NT2/D1 (cell line): ENCODE measurements around the gene DUSP14.

ENCODE experiments used
- DNase-seq: peaks from one replicate; pipeline ENCODE4 v3.0.0-alpha.2; 2011; ENCODE audit warnings: low read depth, low spot score
- H3K27me3 ChIP-seq: 2 replicates; pipeline ENCODE4 v1.6.0; 2011; ENCODE audit warnings: mild to moderate bottlenecking; ENCODE audit not compliant: insufficient read length, insufficient read depth
- H3K36me3 ChIP-seq: 2 replicates; pipeline ENCODE4 v1.6.1; 2011; ENCODE audit warnings: mild to moderate bottlenecking, low read length, mixed read lengths; ENCODE audit not compliant: insufficient read depth, insufficient read length
- H3K4me1 ChIP-seq: 2 replicates; pipeline ENCODE4 v1.5.1; 2011; ENCODE audit not compliant: insufficient read depth, insufficient read length
- H3K4me3 ChIP-seq: 2 replicates; pipeline ENCODE4 v1.5.1; 2011; ENCODE audit warnings: low read depth; ENCODE audit not compliant: insufficient read length
- H3K9ac ChIP-seq: 2 replicates; pipeline ENCODE4 v1.6.0; 2011; ENCODE audit warnings: low read depth; ENCODE audit not compliant: insufficient read length
- H3K9me3 ChIP-seq: 2 replicates; pipeline ENCODE4 v1.5.1; 2011; ENCODE audit warnings: mild to moderate bottlenecking, low read length; ENCODE audit not compliant: insufficient read depth
- SUZ12 ChIP-seq: IDR thresholded peaks from 2 replicates; pipeline ENCODE4 v1.6.1; 2011; ENCODE audit not compliant: insufficient read length, insufficient read depth; ENCODE audit errors: extremely low read depth
- YY1 ChIP-seq: IDR thresholded peaks from 2 replicates; pipeline ENCODE4 v1.6.1; 2011; ENCODE audit not compliant: insufficient read length, insufficient read depth
- ZNF274 ChIP-seq: IDR thresholded peaks from 2 replicates; pipeline ENCODE4 v1.6.1; 2011; ENCODE audit warnings: mild to moderate bottlenecking, low read depth, low read length

Gene DUSP14

GRCh38 chr17:37532756-37533155, 43.1 kb downstream of the DUSP14 start:
- peaks cover 32% of the 10 kb centered on the region for H3K36me3 ChIP-seq
- H3K9ac ChIP-seq, result no peak overlapping the region
- DNase-seq, result no peak
- no peak overlapping the region for H3K4me3 ChIP-seq
- no peaks in the 10 kb centered on the region for H3K9me3 ChIP-seq
- no peaks in the 10 kb centered on the region for H3K4me1 ChIP-seq
- no peak for TF ChIP-seq ZNF274
- no peaks in the 10 kb centered on the region for H3K27me3 ChIP-seq

GRCh38 chr17:37535906-37536305, 46.2 kb downstream of the DUSP14 start:
- H3K4me1 ChIP-seq, result no peaks in the 10 kb centered on the region
- peaks cover 44% of the 10 kb centered on the region for H3K36me3 ChIP-seq
- DNase-seq, result no peak
- H3K9me3 ChIP-seq, result no peaks in the 10 kb centered on the region
- no peak overlapping the region for H3K9ac ChIP-seq
- no peaks in the 10 kb centered on the region for H3K27me3 ChIP-seq
- no peak for TF ChIP-seq ZNF274
- no peak for TF ChIP-seq SUZ12
- TF ChIP-seq YY1, result no peak
- no peak overlapping the region for H3K4me3 ChIP-seq

GRCh38 chr17:37538981-37539659, 49.4 kb downstream of the DUSP14 start:
- peaks cover 58% of the 10 kb centered on the region for H3K36me3 ChIP-seq
- no peaks in the 10 kb centered on the region for H3K4me1 ChIP-seq
- no peak for DNase-seq
- TF ChIP-seq YY1 (no peak), SUZ12 (no peak), ZNF274 (no peak)
- no peak overlapping the region for H3K9ac ChIP-seq
- H3K9me3 ChIP-seq, result no peaks in the 10 kb centered on the region
- H3K4me3 ChIP-seq, result no peak overlapping the region
- H3K27me3 ChIP-seq, result no peaks in the 10 kb centered on the region

GRCh38 chr17:37541880-37542660, 52.4 kb downstream of the DUSP14 start:
- no peak for TF ChIP-seq SUZ12
- TF ChIP-seq ZNF274, result no peak
- no peak for TF ChIP-seq YY1
- H3K4me1 ChIP-seq, result no peaks in the 10 kb centered on the region
- no peaks in the 10 kb centered on the region for H3K9me3 ChIP-seq
- peaks cover 40% of the 10 kb centered on the region for H3K36me3 ChIP-seq
- no peak overlapping the region for H3K9ac ChIP-seq
- no peaks in the 10 kb centered on the region for H3K27me3 ChIP-seq
- H3K4me3 ChIP-seq, result no peak overlapping the region
- DNase-seq, result peak; percentile 2

- TF ChIP-seq YY1 (no peak), SUZ12 (no peak), ZNF274 (no peak)
- H3K36me3 ChIP-seq, result peaks cover 32% of the 10 kb centered on the region
- no peaks in the 10 kb centered on the region for H3K27me3 ChIP-seq
- DNase-seq, result no peak
- no peak overlapping the region for H3K4me3 ChIP-seq
- H3K4me1 ChIP-seq, result no peaks in the 10 kb centered on the region
- H3K9ac ChIP-seq, result no peak overlapping the region
- H3K9me3 ChIP-seq, result no peaks in the 10 kb centered on the region
Observed at GRCh38 chr17:37543637-37544052, 54.0 kb downstream of the DUSP14 start.

- no peaks in the 10 kb centered on the region for H3K27me3 ChIP-seq
- no peaks in the 10 kb centered on the region for H3K9me3 ChIP-seq
- DNase-seq, result no peak
- peaks cover 26% of the 10 kb centered on the region for H3K36me3 ChIP-seq
- H3K4me3 ChIP-seq, result no peak overlapping the region
- no peaks in the 10 kb centered on the region for H3K4me1 ChIP-seq
- no peak overlapping the region for H3K9ac ChIP-seq
- no peak for TF ChIP-seq ZNF274
- TF ChIP-seq YY1, result no peak
- no peak for TF ChIP-seq SUZ12
Observed at GRCh38 chr17:37545486-37545885, 55.8 kb downstream of the DUSP14 start.

- peaks cover 20% of the 10 kb centered on the region for H3K36me3 ChIP-seq
- H3K4me3 ChIP-seq, result no peak overlapping the region
- H3K9me3 ChIP-seq, result no peaks in the 10 kb centered on the region
- H3K27me3 ChIP-seq, result no peaks in the 10 kb centered on the region
- H3K4me1 ChIP-seq, result no peaks in the 10 kb centered on the region
- no peak overlapping the region for H3K9ac ChIP-seq
- DNase-seq, result no peak
- TF ChIP-seq SUZ12, result no peak
- TF ChIP-seq YY1, result no peak
- TF ChIP-seq ZNF274, result no peak
Observed at GRCh38 chr17:37546302-37546701, 56.6 kb downstream of the DUSP14 start.
